ENCODE results near the gene PLTP. TPM values are rescaled to one million over a fixed set of nuclear protein-coding genes. Genes with fewer than 3 reads are reported as not detected.

PLTP gene
- total and polyA plus RNA-seq, 2 of the 13 experiments (the other 11 are each of a cell fraction or from before 2014, with no cell fraction given) = 16.9 to 28.6 TPM

DNA sequence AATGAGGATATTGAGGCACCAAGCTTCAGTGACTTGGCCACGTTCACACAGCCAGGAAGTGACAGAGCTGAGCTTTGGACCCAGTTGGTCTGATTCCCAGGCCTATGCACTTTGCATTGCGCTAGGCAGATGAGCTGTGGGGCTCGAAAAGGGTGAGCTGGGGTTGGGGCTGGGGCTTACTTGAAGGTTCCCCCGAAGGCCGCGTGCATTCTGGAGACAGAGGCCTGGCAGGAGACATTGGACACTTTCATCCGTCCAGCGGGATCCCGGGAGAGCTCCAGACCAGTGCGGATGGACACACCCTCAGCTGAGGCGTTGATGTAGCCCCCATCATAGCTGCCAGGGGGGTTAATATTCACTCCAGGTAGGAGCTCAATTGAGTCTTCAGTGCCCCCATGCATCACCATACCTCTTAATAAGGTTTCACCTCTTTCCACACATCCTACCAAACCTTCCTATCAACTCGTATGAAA lies 2.6 kb downstream of the PLTP start (continued):
- TF ChIP-seq, protein P1, sequence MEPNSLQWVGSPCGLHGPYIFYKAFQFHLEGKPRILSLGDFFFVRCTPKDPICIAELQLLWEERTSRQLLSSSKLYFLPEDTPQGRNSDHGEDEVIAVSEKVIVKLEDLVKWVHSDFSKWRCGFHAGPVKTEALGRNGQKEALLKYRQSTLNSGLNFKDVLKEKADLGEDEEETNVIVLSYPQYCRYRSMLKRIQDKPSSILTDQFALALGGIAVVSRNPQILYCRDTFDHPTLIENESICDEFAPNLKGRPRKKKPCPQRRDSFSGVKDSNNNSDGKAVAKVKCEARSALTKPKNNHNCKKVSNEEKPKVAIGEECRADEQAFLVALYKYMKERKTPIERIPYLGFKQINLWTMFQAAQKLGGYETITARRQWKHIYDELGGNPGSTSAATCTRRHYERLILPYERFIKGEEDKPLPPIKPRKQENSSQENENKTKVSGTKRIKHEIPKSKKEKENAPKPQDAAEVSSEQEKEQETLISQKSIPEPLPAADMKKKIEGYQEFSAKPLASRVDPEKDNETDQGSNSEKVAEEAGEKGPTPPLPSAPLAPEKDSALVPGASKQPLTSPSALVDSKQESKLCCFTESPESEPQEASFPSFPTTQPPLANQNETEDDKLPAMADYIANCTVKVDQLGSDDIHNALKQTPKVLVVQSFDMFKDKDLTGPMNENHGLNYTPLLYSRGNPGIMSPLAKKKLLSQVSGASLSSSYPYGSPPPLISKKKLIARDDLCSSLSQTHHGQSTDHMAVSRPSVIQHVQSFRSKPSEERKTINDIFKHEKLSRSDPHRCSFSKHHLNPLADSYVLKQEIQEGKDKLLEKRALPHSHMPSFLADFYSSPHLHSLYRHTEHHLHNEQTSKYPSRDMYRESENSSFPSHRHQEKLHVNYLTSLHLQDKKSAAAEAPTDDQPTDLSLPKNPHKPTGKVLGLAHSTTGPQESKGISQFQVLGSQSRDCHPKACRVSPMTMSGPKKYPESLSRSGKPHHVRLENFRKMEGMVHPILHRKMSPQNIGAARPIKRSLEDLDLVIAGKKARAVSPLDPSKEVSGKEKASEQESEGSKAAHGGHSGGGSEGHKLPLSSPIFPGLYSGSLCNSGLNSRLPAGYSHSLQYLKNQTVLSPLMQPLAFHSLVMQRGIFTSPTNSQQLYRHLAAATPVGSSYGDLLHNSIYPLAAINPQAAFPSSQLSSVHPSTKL (CRISPR knock-in tag; IDR thresholded peaks at IDR 0.05) = peak; percentile 71
- TF ChIP-seq REST (IDR thresholded peaks at IDR 0.05; ENCODE audit: borderline replicate concordance in 1 of 2, low read depth in 1 of 2, low read length in 2 of 2) (no peak; a peak in 1 of 4 replicates), ZNF34 (CRISPR knock-in tag; IDR thresholded peaks at IDR 0.05; ENCODE audit: borderline replicate concordance) (no peak), HNRNPH1 (optimal IDR thresholded peaks at IDR 0.05; ENCODE audit: low read depth, low read length) (no peak), ZNF761 (CRISPR knock-in tag; conservative IDR thresholded peaks at IDR 0.05) (no peak), MEF2D (CRISPR knock-in tag; IDR thresholded peaks at IDR 0.05) (peak; percentile 75), NR2F6 (IDR thresholded peaks at IDR 0.05) (no peak), NR2F6 (CRISPR knock-in tag; IDR thresholded peaks at IDR 0.05) (peak; percentile 78; the same call in 1 of the 2 replicates), ZNF562 (CRISPR knock-in tag; IDR thresholded peaks at IDR 0.05; ENCODE audit: borderline replicate concordance) (no peak), IRX3 (CRISPR knock-in tag; IDR thresholded peaks at IDR 0.05; ENCODE audit: borderline replicate concordance, low read depth) (no peak), MED1 (CRISPR knock-in tag; IDR thresholded peaks at IDR 0.05) (peak; percentile 75), U2AF2 (IDR thresholded peaks at IDR 0.05; ENCODE audit: low read depth, low read length) (no peak), TEAD2 (CRISPR knock-in tag; IDR thresholded peaks at IDR 0.05) (no peak), ZNF543 (CRISPR knock-in tag; IDR thresholded peaks at IDR 0.05) (0 out of 2 replicates have a peak, but pooled peaks have one; percentile 16)
- TF ChIP-seq, protein P2, sequence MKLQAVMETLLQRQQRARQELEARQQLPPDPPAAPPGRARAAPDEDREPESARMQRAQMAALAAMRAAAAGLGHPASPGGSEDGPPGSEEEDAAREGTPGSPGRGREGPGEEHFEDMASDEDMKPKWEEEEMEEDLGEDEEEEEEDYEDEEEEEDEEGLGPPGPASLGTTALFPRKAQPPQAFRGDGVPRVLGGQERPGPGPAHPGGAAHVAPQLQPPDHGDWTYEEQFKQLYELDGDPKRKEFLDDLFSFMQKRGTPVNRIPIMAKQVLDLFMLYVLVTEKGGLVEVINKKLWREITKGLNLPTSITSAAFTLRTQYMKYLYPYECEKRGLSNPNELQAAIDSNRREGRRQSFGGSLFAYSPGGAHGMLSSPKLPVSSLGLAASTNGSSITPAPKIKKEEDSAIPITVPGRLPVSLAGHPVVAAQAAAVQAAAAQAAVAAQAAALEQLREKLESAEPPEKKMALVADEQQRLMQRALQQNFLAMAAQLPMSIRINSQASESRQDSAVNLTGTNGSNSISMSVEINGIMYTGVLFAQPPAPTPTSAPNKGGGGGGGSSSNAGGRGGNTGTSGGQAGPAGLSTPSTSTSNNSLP (IDR thresholded peaks at IDR 0.05; ENCODE audit: low read depth, low read length) = peak; percentile 41
- TF ChIP-seq, protein P3, sequence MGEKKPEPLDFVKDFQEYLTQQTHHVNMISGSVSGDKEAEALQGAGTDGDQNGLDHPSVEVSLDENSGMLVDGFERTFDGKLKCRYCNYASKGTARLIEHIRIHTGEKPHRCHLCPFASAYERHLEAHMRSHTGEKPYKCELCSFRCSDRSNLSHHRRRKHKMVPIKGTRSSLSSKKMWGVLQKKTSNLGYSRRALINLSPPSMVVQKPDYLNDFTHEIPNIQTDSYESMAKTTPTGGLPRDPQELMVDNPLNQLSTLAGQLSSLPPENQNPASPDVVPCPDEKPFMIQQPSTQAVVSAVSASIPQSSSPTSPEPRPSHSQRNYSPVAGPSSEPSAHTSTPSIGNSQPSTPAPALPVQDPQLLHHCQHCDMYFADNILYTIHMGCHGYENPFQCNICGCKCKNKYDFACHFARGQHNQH (CRISPR knock-in tag; IDR thresholded peaks at IDR 0.05) = peak; percentile 48; the same call in 1 of the 2 replicates
- TF ChIP-seq, protein P4, sequence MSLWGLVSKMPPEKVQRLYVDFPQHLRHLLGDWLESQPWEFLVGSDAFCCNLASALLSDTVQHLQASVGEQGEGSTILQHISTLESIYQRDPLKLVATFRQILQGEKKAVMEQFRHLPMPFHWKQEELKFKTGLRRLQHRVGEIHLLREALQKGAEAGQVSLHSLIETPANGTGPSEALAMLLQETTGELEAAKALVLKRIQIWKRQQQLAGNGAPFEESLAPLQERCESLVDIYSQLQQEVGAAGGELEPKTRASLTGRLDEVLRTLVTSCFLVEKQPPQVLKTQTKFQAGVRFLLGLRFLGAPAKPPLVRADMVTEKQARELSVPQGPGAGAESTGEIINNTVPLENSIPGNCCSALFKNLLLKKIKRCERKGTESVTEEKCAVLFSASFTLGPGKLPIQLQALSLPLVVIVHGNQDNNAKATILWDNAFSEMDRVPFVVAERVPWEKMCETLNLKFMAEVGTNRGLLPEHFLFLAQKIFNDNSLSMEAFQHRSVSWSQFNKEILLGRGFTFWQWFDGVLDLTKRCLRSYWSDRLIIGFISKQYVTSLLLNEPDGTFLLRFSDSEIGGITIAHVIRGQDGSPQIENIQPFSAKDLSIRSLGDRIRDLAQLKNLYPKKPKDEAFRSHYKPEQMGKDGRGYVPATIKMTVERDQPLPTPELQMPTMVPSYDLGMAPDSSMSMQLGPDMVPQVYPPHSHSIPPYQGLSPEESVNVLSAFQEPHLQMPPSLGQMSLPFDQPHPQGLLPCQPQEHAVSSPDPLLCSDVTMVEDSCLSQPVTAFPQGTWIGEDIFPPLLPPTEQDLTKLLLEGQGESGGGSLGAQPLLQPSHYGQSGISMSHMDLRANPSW (CRISPR knock-in tag; IDR thresholded peaks at IDR 0.05; ENCODE audit: borderline replicate concordance) = no peak

All from HepG2 (cell line).